Measurements from ENCODE around the gene PLA1A.

- TF ChIP-seq, protein P1, sequence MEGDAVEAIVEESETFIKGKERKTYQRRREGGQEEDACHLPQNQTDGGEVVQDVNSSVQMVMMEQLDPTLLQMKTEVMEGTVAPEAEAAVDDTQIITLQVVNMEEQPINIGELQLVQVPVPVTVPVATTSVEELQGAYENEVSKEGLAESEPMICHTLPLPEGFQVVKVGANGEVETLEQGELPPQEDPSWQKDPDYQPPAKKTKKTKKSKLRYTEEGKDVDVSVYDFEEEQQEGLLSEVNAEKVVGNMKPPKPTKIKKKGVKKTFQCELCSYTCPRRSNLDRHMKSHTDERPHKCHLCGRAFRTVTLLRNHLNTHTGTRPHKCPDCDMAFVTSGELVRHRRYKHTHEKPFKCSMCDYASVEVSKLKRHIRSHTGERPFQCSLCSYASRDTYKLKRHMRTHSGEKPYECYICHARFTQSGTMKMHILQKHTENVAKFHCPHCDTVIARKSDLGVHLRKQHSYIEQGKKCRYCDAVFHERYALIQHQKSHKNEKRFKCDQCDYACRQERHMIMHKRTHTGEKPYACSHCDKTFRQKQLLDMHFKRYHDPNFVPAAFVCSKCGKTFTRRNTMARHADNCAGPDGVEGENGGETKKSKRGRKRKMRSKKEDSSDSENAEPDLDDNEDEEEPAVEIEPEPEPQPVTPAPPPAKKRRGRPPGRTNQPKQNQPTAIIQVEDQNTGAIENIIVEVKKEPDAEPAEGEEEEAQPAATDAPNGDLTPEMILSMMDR (IDR thresholded peaks at IDR 0.05; ENCODE audit: low read depth, low read length): no peak
- TF ChIP-seq POLR2A (IDR thresholded peaks at IDR 0.05; ENCODE audit: extremely low read depth, insufficient read length): no peak
These were observed 75.1 kb downstream of the PLA1A start for GRCh38 chr3:119672776-119673175.
